ENCODE measurements around the gene ACTR1B.
A peak's percentile ranks its signal among the peaks of the same experiment; 100 is the strongest.

Gene ACTR1B

GRCh38 chr2:97662895-97663625, 784 bp downstream of the ACTR1B start:
- Histone ChIP-seq H3K27ac (ENCODE audit: low read length) (peak overlapping the region; percentile 33), H3K9me3 (ENCODE audit: insufficient read depth, low read length) (no peaks in the 10 kb centered on the region), H3K4me1 (ENCODE audit: low read length) (peaks cover 15% of the 10 kb centered on the region), H2AFZ (ENCODE audit: low read depth, low read length) (no peak overlapping the region), H3K27me3 (ENCODE audit: low read depth, low read length) (no peaks in the 10 kb centered on the region), H4K20me1 (ENCODE audit: insufficient read depth, low read length) (peaks cover 8% of the 10 kb centered on the region), H3K36me3 (replicated peaks; ENCODE audit: low read depth, low read length) (peaks cover 3% of the 10 kb centered on the region), H3K79me2 (ENCODE audit: low read length) (peaks cover 34% of the 10 kb centered on the region), H3K4me3 (ENCODE audit: low read length) (peak overlapping the region; percentile 95), H3K4me2 (ENCODE audit: low read length) (peak overlapping the region; percentile 93), H3K9ac (ENCODE audit: low read length) (peak overlapping the region; percentile 87)
- TF ChIP-seq CTCF (IDR thresholded peaks at IDR 0.05; ENCODE audit: low read depth, low read length) (no peak), EZH2phosphoT487 (IDR thresholded peaks at IDR 0.05; ENCODE audit: low read depth) (no peak)

GRCh38 chr2:97662386-97662894, 1.4 kb downstream of the ACTR1B start:
- peaks cover 4% of the 10 kb centered on the region for H3K36me3 ChIP-seq (replicated peaks; ENCODE audit: low read depth, low read length)
- H3K4me3 ChIP-seq (ENCODE audit: low read length) = peak overlapping the region; percentile 95
- H2AFZ ChIP-seq (ENCODE audit: low read depth, low read length) = no peak overlapping the region
- H3K79me2 ChIP-seq (ENCODE audit: low read length) = peaks cover 34% of the 10 kb centered on the region
- H4K20me1 ChIP-seq (ENCODE audit: insufficient read depth, low read length) = peaks cover 8% of the 10 kb centered on the region
- H3K27ac ChIP-seq (ENCODE audit: low read length) = no peak overlapping the region
- peaks cover 15% of the 10 kb centered on the region for H3K4me1 ChIP-seq (ENCODE audit: low read length)
- H3K4me2 ChIP-seq (ENCODE audit: low read length) = peak overlapping the region; percentile 93
- TF ChIP-seq EZH2phosphoT487 (IDR thresholded peaks at IDR 0.05; ENCODE audit: low read depth) (no peak), CTCF (IDR thresholded peaks at IDR 0.05; ENCODE audit: low read depth, low read length) (no peak)
- no peaks in the 10 kb centered on the region for H3K27me3 ChIP-seq (ENCODE audit: low read depth, low read length)
- H3K9me3 ChIP-seq (ENCODE audit: insufficient read depth, low read length) = no peaks in the 10 kb centered on the region
- H3K9ac ChIP-seq (ENCODE audit: low read length) = peak overlapping the region; percentile 87

- Histone ChIP-seq H4K20me1 (ENCODE audit: insufficient read depth, low read length) (peaks cover 8% of the 10 kb centered on the region), H3K79me2 (ENCODE audit: low read length) (peaks cover 34% of the 10 kb centered on the region), H3K4me1 (ENCODE audit: low read length) (peaks cover 15% of the 10 kb centered on the region), H3K27ac (ENCODE audit: low read length) (no peak overlapping the region), H3K27me3 (ENCODE audit: low read depth, low read length) (no peaks in the 10 kb centered on the region), H2AFZ (ENCODE audit: low read depth, low read length) (no peak overlapping the region), H3K4me3 (ENCODE audit: low read length) (peak overlapping the region; percentile 95), H3K9me3 (ENCODE audit: insufficient read depth, low read length) (no peaks in the 10 kb centered on the region), H3K9ac (ENCODE audit: low read length) (peak overlapping the region; percentile 87; the same call in 1 of the 2 replicates), H3K36me3 (replicated peaks; ENCODE audit: low read depth, low read length) (peaks cover 10% of the 10 kb centered on the region), H3K4me2 (ENCODE audit: low read length) (peak overlapping the region; percentile 93)
- TF ChIP-seq CTCF (IDR thresholded peaks at IDR 0.05; ENCODE audit: low read depth, low read length) = no peak
- no peak for TF ChIP-seq EZH2phosphoT487 (IDR thresholded peaks at IDR 0.05; ENCODE audit: low read depth)
Observed at GRCh38 chr2:97661927-97662326, 1.9 kb downstream of the ACTR1B start.

- Histone ChIP-seq H3K9me3 (ENCODE audit: insufficient read depth, low read length) (no peaks in the 10 kb centered on the region), H2AFZ (ENCODE audit: low read depth, low read length) (no peak overlapping the region), H3K4me3 (ENCODE audit: low read length) (no peak overlapping the region), H3K27ac (ENCODE audit: low read length) (no peak overlapping the region), H3K4me2 (ENCODE audit: low read length) (no peak overlapping the region), H4K20me1 (ENCODE audit: insufficient read depth, low read length) (peaks cover 8% of the 10 kb centered on the region), H3K79me2 (ENCODE audit: low read length) (peaks cover 34% of the 10 kb centered on the region), H3K9ac (ENCODE audit: low read length) (no peak overlapping the region), H3K27me3 (ENCODE audit: low read depth, low read length) (no peaks in the 10 kb centered on the region), H3K4me1 (ENCODE audit: low read length) (peaks cover 15% of the 10 kb centered on the region), H3K36me3 (replicated peaks; ENCODE audit: low read depth, low read length) (peaks cover 15% of the 10 kb centered on the region)
- TF ChIP-seq EZH2phosphoT487 (IDR thresholded peaks at IDR 0.05; ENCODE audit: low read depth) = no peak
- no peak for TF ChIP-seq CTCF (IDR thresholded peaks at IDR 0.05; ENCODE audit: low read depth, low read length)
Observed at GRCh38 chr2:97660775-97661389, 3.0 kb downstream of the ACTR1B start.
